ENCODE measurements around the gene TMEM11. TPM values are rescaled to one million over a fixed set of nuclear protein-coding genes. Genes with fewer than 3 reads are reported as not detected.
A peak's percentile ranks its signal among the peaks of the same experiment; 100 is the strongest.

TMEM11 gene
- polyA plus RNA-seq, 3 donors, result 25.7 to 68.1 (median 59.5) TPM

DNA sequence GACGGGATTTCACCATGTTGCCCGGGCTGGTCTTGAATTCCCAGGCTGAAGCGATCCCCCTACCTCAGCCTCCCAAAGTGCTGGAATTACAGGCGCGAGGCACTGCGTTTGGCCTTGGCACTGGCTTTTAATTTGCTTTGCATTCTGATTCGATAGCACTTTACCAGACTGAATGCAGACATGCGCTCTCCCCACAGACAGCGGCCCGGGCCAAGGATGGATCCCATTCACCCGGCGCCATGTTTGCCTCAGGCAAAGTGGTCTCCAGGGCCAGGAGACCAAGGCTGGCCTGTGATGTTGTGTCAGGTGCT is 45.5 kb downstream of the TMEM11 start:
- H3K27ac Mint-ChIP-seq, result peak overlapping the region in 1 of 7 donors; percentile 6
- 100% methylated on average over 12 of the region's 12 CpGs for WGBS (ENCODE audit: insufficient coverage)
- H3K27me3 Mint-ChIP-seq (ENCODE audit: low read depth in 3 of 3), result peaks cover 0 to 4% (median 0%) of the 10 kb centered on the region in 3 donors

DNA sequence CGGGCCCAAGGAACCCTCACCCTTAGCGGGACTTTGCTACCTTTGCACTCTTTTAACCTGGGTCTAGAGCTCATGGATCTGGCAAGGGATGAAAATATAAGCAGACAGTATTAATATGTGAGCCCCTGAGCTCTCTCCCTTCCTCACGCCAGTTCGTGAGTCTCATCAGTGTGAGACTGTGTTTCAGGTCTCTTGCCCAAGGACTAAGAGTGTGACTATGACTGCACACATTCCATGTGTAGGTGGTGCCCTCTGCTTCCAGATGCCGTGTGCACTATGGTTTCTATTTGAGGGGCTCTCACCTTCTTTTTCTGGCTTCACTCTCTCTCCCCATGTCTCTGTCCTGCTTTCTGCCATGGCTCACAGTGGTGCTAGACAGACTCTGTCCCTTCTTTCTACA is 46.7 kb downstream of the TMEM11 start:
- Histone ChIP-seq H2AFZ (ENCODE audit: insufficient read depth, low read depth, low read length, poor library complexity, severe bottlenecking) (no peak overlapping the region), H3K36me3 (replicated peaks in 1 of 2; ENCODE audit: control insufficient read depth in 1 of 2, insufficient read depth in 2 of 2, low read length in 2 of 2) (peaks cover under 1 to 6% of the 10 kb centered on the region in 2 donors), H3K27me3 (ENCODE audit: control insufficient read depth in 2 of 2, insufficient read depth in 2 of 2, low read length in 2 of 2) (no peaks in the 10 kb centered on the region), H3K9ac (ENCODE audit: insufficient read depth, low read length, poor library complexity, severe bottlenecking) (no peak overlapping the region), H3K27ac (ENCODE audit: low read depth in 1 of 2, low read length in 2 of 2) (no peak overlapping the region), H3K79me2 (ENCODE audit: insufficient read depth, low read length) (peaks cover 79% of the 10 kb centered on the region), H3K4me1 (ENCODE audit: control insufficient read depth in 1 of 2, insufficient read depth in 2 of 2, low read length in 2 of 2) (peaks cover 27 to 36% of the 10 kb centered on the region in 2 donors), H4K20me1 (ENCODE audit: insufficient read depth, low read length) (peaks cover 7% of the 10 kb centered on the region), H3K4me3 (replicated peaks in 1 of 3; ENCODE audit: low read depth in 2 of 3, low read length in 3 of 3) (no peak overlapping the region), H3K4me2 (replicated peaks; ENCODE audit: extremely low read depth, low read length, poor library complexity, severe bottlenecking) (no peak overlapping the region), H3K9me3 (replicated peaks in 1 of 2; ENCODE audit: control insufficient read depth in 1 of 2, insufficient read depth in 1 of 2, low read length in 2 of 2) (no peaks in the 10 kb centered on the region)
- no peak for DNase-seq
- H3K4me3 Mint-ChIP-seq, result no peak overlapping the region
- intact Hi-C loops (cut with micrococcal nuclease), result no loop called here
- 77% methylated on average over 3 of the region's 5 CpGs for WGBS (ENCODE audit: insufficient coverage)
- TF ChIP-seq, protein P1, sequence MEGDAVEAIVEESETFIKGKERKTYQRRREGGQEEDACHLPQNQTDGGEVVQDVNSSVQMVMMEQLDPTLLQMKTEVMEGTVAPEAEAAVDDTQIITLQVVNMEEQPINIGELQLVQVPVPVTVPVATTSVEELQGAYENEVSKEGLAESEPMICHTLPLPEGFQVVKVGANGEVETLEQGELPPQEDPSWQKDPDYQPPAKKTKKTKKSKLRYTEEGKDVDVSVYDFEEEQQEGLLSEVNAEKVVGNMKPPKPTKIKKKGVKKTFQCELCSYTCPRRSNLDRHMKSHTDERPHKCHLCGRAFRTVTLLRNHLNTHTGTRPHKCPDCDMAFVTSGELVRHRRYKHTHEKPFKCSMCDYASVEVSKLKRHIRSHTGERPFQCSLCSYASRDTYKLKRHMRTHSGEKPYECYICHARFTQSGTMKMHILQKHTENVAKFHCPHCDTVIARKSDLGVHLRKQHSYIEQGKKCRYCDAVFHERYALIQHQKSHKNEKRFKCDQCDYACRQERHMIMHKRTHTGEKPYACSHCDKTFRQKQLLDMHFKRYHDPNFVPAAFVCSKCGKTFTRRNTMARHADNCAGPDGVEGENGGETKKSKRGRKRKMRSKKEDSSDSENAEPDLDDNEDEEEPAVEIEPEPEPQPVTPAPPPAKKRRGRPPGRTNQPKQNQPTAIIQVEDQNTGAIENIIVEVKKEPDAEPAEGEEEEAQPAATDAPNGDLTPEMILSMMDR (IDR thresholded peaks at IDR 0.05), result no peak
- peaks cover 0 to 1% (median 0%) of the 10 kb centered on the region in 7 donors for H3K9me3 Mint-ChIP-seq
- H3K27ac Mint-ChIP-seq, result peak overlapping the region in 1 of 7 donors; percentile 6
- H3K4me1 Mint-ChIP-seq, result peaks cover 58% of the 10 kb centered on the region
- H3K36me3 Mint-ChIP-seq, result peaks cover 15 to 51% of the 10 kb centered on the region in 2 donors
- peaks cover 0 to 3% (median 1%) of the 10 kb centered on the region in 3 donors for H3K27me3 Mint-ChIP-seq (ENCODE audit: low read depth in 3 of 3)

More for the DNA sequence above, 45.5 kb downstream of the TMEM11 start:
- intact Hi-C loops (cut with micrococcal nuclease), result no loop called here
- Mint-ChIP-seq H3K9me3 (peaks cover 0 to 1% (median 0%) of the 10 kb centered on the region in 7 donors), H3K36me3 (peaks cover 26 to 63% of the 10 kb centered on the region in 2 donors), H3K4me1 (peaks cover 52% of the 10 kb centered on the region), H3K4me3 (no peak overlapping the region)
- Histone ChIP-seq H3K4me1 (ENCODE audit: control insufficient read depth in 1 of 2, insufficient read depth in 2 of 2, low read length in 2 of 2) (peaks cover 27 to 34% of the 10 kb centered on the region in 2 donors), H3K4me2 (replicated peaks; ENCODE audit: extremely low read depth, low read length, poor library complexity, severe bottlenecking) (no peak overlapping the region), H3K79me2 (ENCODE audit: insufficient read depth, low read length) (peaks cover 72% of the 10 kb centered on the region), H3K9ac (ENCODE audit: insufficient read depth, low read length, poor library complexity, severe bottlenecking) (no peak overlapping the region), H3K36me3 (replicated peaks in 1 of 2; ENCODE audit: control insufficient read depth in 1 of 2, insufficient read depth in 2 of 2, low read length in 2 of 2) (peaks cover 12 to 18% of the 10 kb centered on the region in 2 donors), H3K9me3 (replicated peaks in 1 of 2; ENCODE audit: control insufficient read depth in 1 of 2, insufficient read depth in 1 of 2, low read length in 2 of 2) (no peaks in the 10 kb centered on the region), H3K4me3 (replicated peaks in 1 of 3; ENCODE audit: low read depth in 2 of 3, low read length in 3 of 3) (no peak overlapping the region), H3K27me3 (ENCODE audit: control insufficient read depth in 2 of 2, insufficient read depth in 2 of 2, low read length in 2 of 2) (no peaks in the 10 kb centered on the region), H2AFZ (ENCODE audit: insufficient read depth, low read depth, low read length, poor library complexity, severe bottlenecking) (no peak overlapping the region), H4K20me1 (ENCODE audit: insufficient read depth, low read length) (peaks cover 7% of the 10 kb centered on the region), H3K27ac (ENCODE audit: low read depth in 1 of 2, low read length in 2 of 2) (no peak overlapping the region)
- DNase-seq, result no peak
- TF ChIP-seq, protein P1 (IDR thresholded peaks at IDR 0.05), result no peak

Measured in CD14-positive monocyte (primary cell).